A204.1 (cell line): ENCODE results near the gene GSTO1.

Source experiments
- FAIRE-seq: peaks from 2 replicates; lab custom pipeline; 2012; peaks lifted over from hg19 to GRCh38; lab: Jason Lieb, UNC

GSTO1 gene

GRCh38 chr10:104251443-104251842 lies 3.2 kb upstream of the GSTO1 start:
- FAIRE-seq: no peak

GRCh38 chr10:104252368-104252767 lies 2.3 kb upstream of the GSTO1 start:
- FAIRE-seq: no peak

GRCh38 chr10:104253106-104253505 lies 1.6 kb upstream of the GSTO1 start:
- no peak for FAIRE-seq

GRCh38 chr10:104253606-104254410 lies 884 bp upstream of the GSTO1 start:
- FAIRE-seq: no peak

- no peak for FAIRE-seq
Measured at GRCh38 chr10:104255311-104255981, 754 bp downstream of the GSTO1 start.

GRCh38 chr10:104256335-104256961 lies 1.8 kb downstream of the GSTO1 start:
- FAIRE-seq: no peak

GRCh38 chr10:104257235-104257634 lies 2.5 kb downstream of the GSTO1 start:
- no peak for FAIRE-seq

GRCh38 chr10:104258209-104258608 lies 3.5 kb downstream of the GSTO1 start:
- FAIRE-seq: no peak

- FAIRE-seq: no peak
Measured at GRCh38 chr10:104259456-104259855, 4.8 kb downstream of the GSTO1 start.

GRCh38 chr10:104259999-104260774 lies 5.5 kb downstream of the GSTO1 start:
- FAIRE-seq: no peak

GRCh38 chr10:104260775-104261115 lies 6.1 kb downstream of the GSTO1 start:
- no peak for FAIRE-seq

- FAIRE-seq: no peak
Measured at GRCh38 chr10:104262055-104262454, 7.4 kb downstream of the GSTO1 start.

GRCh38 chr10:104264783-104265182 lies 10.1 kb downstream of the GSTO1 start:
- FAIRE-seq: no peak

- no peak for FAIRE-seq
Measured at GRCh38 chr10:104267721-104268404, 13.2 kb downstream of the GSTO1 start.

GRCh38 chr10:104268405-104268712 lies 13.7 kb downstream of the GSTO1 start:
- FAIRE-seq: no peak

- FAIRE-seq: no peak
Measured at GRCh38 chr10:104268713-104269645, 14.3 kb downstream of the GSTO1 start, which contains the start of gene GSTO2. GSTO2 (plus strand) TSS chr10:104269184; CDS start chr10:104274916, 5,732 bp downstream.

GRCh38 chr10:104273286-104273685 lies 18.6 kb downstream of the GSTO1 start:
- FAIRE-seq: no peak

GRCh38 chr10:104273899-104274575 lies 19.3 kb downstream of the GSTO1 start:
- FAIRE-seq: no peak

GRCh38 chr10:104274762-104275721 lies 20.4 kb downstream of the GSTO1 start:
- FAIRE-seq: no peak
